HepG2 (cell line): Measurements from ENCODE around the gene JPH3. TPM values are rescaled to one million over a fixed set of nuclear protein-coding genes. Genes with fewer than 3 reads are reported as not detected.

Experiments used
- ATAC-seq: fragments of 200-7000 bp; cut with Tn5 transposase; 3 replicates; pipeline ENCODE4 v1.9.1; 2020; ENCODE audit warnings: mild to moderate bottlenecking, moderate library complexity
- BruUV-seq: library from RNA; stranded (reverse); fragments of 400-500 nt; replicated peaks from 2 replicates; lab custom pipeline; 2021; lab: Mats Ljungman, UMichigan
- CTCF ChIA-PET: fragments of 300-600 bp; formaldehyde crosslinking; extraction: SDS; loops from one replicate; lab custom pipeline; 2021; ENCODE audit warnings: low total read pairs, inconsistent platforms, low intra/inter-chr PET ratio; lab: Yijun Ruan, JAX
- POLR2A ChIA-PET: fragments of 350-600 bp; sonication (Branson Sonifier 250); formaldehyde crosslinking; loops from one replicate; lab custom pipeline; 2020; ENCODE audit warnings: antibody characterized with exemption, inconsistent platforms; lab: Yijun Ruan, JAX
- DNase-seq: peaks from one replicate; pipeline ENCODE4 v3.0.0-alpha.2; 2015; ENCODE audit warnings: low spot score
- FAIRE-seq: peaks from 3 replicates; lab custom pipeline; 2011; peaks lifted over from hg19 to GRCh38; lab: Jason Lieb, UNC
- H2AFZ ChIP-seq: one replicate; pipeline ENCODE4 v1.6.1; 2011; ENCODE audit warnings: low read length, inconsistent platforms
- H3K27ac ChIP-seq: fragments of 300-600 bp; 3 replicates; pipeline ENCODE4 v1.8.0; 2011; ENCODE audit warnings: mixed run types, mild to moderate bottlenecking, mixed read lengths, low read length, inconsistent platforms; ENCODE audit not compliant: insufficient read depth; ENCODE audit errors: extremely low read length
- H3K27me3 ChIP-seq, 2 experiments: fragments of 200-600 bp in 1 of 2; 2 replicates in 1 of 2; 3 replicates in 1 of 2; pipeline versions ENCODE4 v1.6.0 to v1.8.0; 2011; ENCODE audit warnings: low read length in 2 of 2, mild to moderate bottlenecking in 2 of 2, moderate library complexity in 2 of 2, inconsistent platforms in 1 of 2; ENCODE audit not compliant: insufficient read depth in 2 of 2, control insufficient read depth in 1 of 2
- H3K36me3 ChIP-seq, 2 experiments: fragments of 200-600 bp in 1 of 2; replicated peaks in 1 of 2; 2 replicates in 1 of 2; 3 replicates in 1 of 2; pipeline versions ENCODE4 v1.5.1 to v1.8.0; 2011; ENCODE audit warnings: low read length in 2 of 2, inconsistent platforms in 1 of 2; ENCODE audit not compliant: insufficient read depth in 2 of 2, control insufficient read depth in 1 of 2
- H3K4me1 ChIP-seq: 2 replicates; pipeline ENCODE4 v1.5.1; 2012; ENCODE audit warnings: low read length, inconsistent platforms; ENCODE audit not compliant: insufficient read depth
- H3K4me2 ChIP-seq: 2 replicates; pipeline ENCODE4 v1.6.0; 2011; ENCODE audit warnings: low read depth, low read length, inconsistent platforms
- H3K4me3 ChIP-seq, 3 experiments: fragments of 200-600 bp in 1 of 3; sonication (generic), shearing (Covaris generic) in 1 of 3; replicated peaks in 1 of 3; 2 replicates each; pipeline ENCODE4 v1.5.1; 2011 to 2016; ENCODE audit warnings: low read length in 3 of 3, inconsistent platforms in 2 of 3, low read depth in 2 of 3, mild to moderate bottlenecking in 2 of 3, control low read depth in 1 of 3, mixed read lengths in 1 of 3; ENCODE audit not compliant: insufficient read depth in 1 of 3
- H3K79me2 ChIP-seq: one replicate; pipeline ENCODE4 v1.6.1; 2011; ENCODE audit warnings: low read length, inconsistent platforms; ENCODE audit not compliant: insufficient read depth
- H3K9ac ChIP-seq: 2 replicates; pipeline ENCODE4 v1.6.0; 2011; ENCODE audit warnings: mild to moderate bottlenecking, low read depth, low read length, inconsistent platforms; ENCODE audit not compliant: insufficient read depth
- H3K9me3 ChIP-seq: 2 replicates; pipeline ENCODE4 v1.5.1; 2012; ENCODE audit warnings: mild to moderate bottlenecking, low read length
- H4K20me1 ChIP-seq: 2 replicates; pipeline ENCODE4 v1.6.0; 2011; ENCODE audit warnings: inconsistent platforms, mild to moderate bottlenecking, low read length, moderate library complexity; ENCODE audit not compliant: insufficient read depth
- AGO1 ChIP-seq: fragments of 200-400 bp; formaldehyde crosslinking; IDR thresholded peaks from 2 replicates; pipeline ENCODE4 v1.6.1; 2017; ENCODE audit warnings: mild to moderate bottlenecking, low read depth, low read length, moderate library complexity; ENCODE audit not compliant: poor library complexity, severe bottlenecking
- AKAP8 ChIP-seq: sonication (generic); formaldehyde crosslinking; IDR thresholded peaks from 2 replicates; pipeline ENCODE4 v1.5.1; 2020; ENCODE audit warnings: mild to moderate bottlenecking, missing genetic modification reagents
- CAMTA2 ChIP-seq: sonication (generic); formaldehyde crosslinking; IDR thresholded peaks from 2 replicates; pipeline ENCODE4 v1.4.0; 2020; ENCODE audit warnings: mild to moderate bottlenecking, missing genetic modification reagents, borderline replicate concordance
- GFI1 ChIP-seq: sonication (generic); formaldehyde crosslinking; IDR thresholded peaks from 2 replicates; pipeline ENCODE4 v1.5.0; 2020; ENCODE audit warnings: missing genetic modification reagents, mild to moderate bottlenecking, borderline replicate concordance
- KMT2B ChIP-seq: IDR thresholded peaks from 2 replicates; pipeline ENCODE4 v1.6.1; 2016; ENCODE audit warnings: missing genetic modification reagents, missing compliant biosample characterization
- MAZ ChIP-seq, 2 experiments: sonication (generic) in 1 of 2; formaldehyde crosslinking in 1 of 2; IDR thresholded peaks; 2 replicates each; pipeline versions ENCODE4 v1.5.0 to v1.6.1; 2012 to 2020; ENCODE audit warnings: low read depth in 2 of 2, mild to moderate bottlenecking in 2 of 2, borderline replicate concordance in 1 of 2, improper control_type of control experiment in 1 of 2, low read length in 1 of 2, missing genetic modification reagents in 1 of 2, moderate library complexity in 1 of 2
- MXI1 ChIP-seq: IDR thresholded peaks from 3 replicates; pipeline ENCODE4 v1.6.1; 2012; ENCODE audit warnings: low read depth, low read length, inconsistent platforms, borderline replicate concordance
- RORA ChIP-seq: sonication (generic); formaldehyde crosslinking; IDR thresholded peaks from 2 replicates; pipeline ENCODE4 v1.5.0; 2020; ENCODE audit warnings: mild to moderate bottlenecking, missing genetic modification reagents, moderate library complexity
- SCMH1 ChIP-seq: sonication (generic); formaldehyde crosslinking; IDR thresholded peaks from 2 replicates; pipeline ENCODE4 v1.9.0; 2021; ENCODE audit warnings: missing genetic modification reagents, mild to moderate bottlenecking, borderline replicate concordance
- SETDB1 ChIP-seq: sonication (generic); formaldehyde crosslinking; IDR thresholded peaks from 2 replicates; pipeline ENCODE4 v1.5.1; 2020; ENCODE audit warnings: missing genetic modification reagents, mild to moderate bottlenecking, borderline replicate concordance
- SRSF1 ChIP-seq: fragments of 200-400 bp; formaldehyde crosslinking; optimal IDR thresholded peaks from 2 replicates; pipeline ENCODE3; 2017; ENCODE audit warnings: mild to moderate bottlenecking, low read depth, low read length, moderate library complexity
- STAT5B ChIP-seq: sonication (generic); formaldehyde crosslinking; IDR thresholded peaks from 2 replicates; pipeline ENCODE4 v1.4.0; 2020; ENCODE audit warnings: missing genetic modification reagents
- TCF7 ChIP-seq: sonication (generic); IDR thresholded peaks from 2 replicates; pipeline ENCODE4 v1.6.1; 2016; ENCODE audit warnings: antibody characterized with exemption, low read depth
- ZNF431 ChIP-seq: sonication (generic); formaldehyde crosslinking; IDR thresholded peaks from 2 replicates; pipeline ENCODE4 v1.9.0; 2022; ENCODE audit warnings: missing genetic modification reagents, low read depth, mild to moderate bottlenecking, borderline replicate concordance
- ZNF891 ChIP-seq: sonication (generic); formaldehyde crosslinking; IDR thresholded peaks from 2 replicates; pipeline ENCODE4 v1.5.0; 2020; ENCODE audit warnings: mild to moderate bottlenecking, missing genetic modification reagents
- WGBS: methylation state at CpG from one replicate; pipeline ENCODE4 v1.1.6; 2017; ENCODE audit warnings: low lambda C conversion rate; 5-methylcytosine and 5-hydroxymethylcytosine counted together
- in situ Hi-C: cut with HindIII; loops from 2 replicates; pipeline ENCODE4 v1.10.0; 2017; ENCODE audit warnings: low pct_unique_long_range_greater_than_20kb; ENCODE audit not compliant: extremely low pct_ligation_motif_present
- intact Hi-C: fragments of 100-400 bp; cut with micrococcal nuclease; formaldehyde crosslinking; loops from one replicate; pipeline ENCODE4 v1.10.0; 2022; ENCODE audit not compliant: unreplicated experiment
- polyA plus RNA-seq, 8 experiments: library from polyadenylated mRNA; depleted of rRNA in 3 of 8; stranded (reverse) in 7 of 8; unstranded in 1 of 8; fragments of >200 nt; fragmentation: Illumina TruSeq in 4 of 8; extraction: Trizol in 4 of 8; gene quantifications; 2 replicates each; pipeline versions ENCODE4 v1.2.1 to v1.2.3, GENCODE V29; 2011 to 2016; ENCODE audit warnings: low read depth in 4 of 8, missing spikeins in 1 of 8, mixed read lengths in 1 of 8; ENCODE audit not compliant: insufficient read depth in 1 of 8
- total RNA-seq, 5 experiments: library from RNA; depleted of rRNA; stranded (reverse); fragments of >200 nt; fragmentation: Illumina TruSeq; extraction: Trizol; gene quantifications; 2 replicates each; pipeline ENCODE4 v1.2.3, GENCODE V29; 2016; ENCODE audit warnings: low read depth in 1 of 5

Gene JPH3
- total and polyA plus RNA-seq, 2 of the 13 experiments (the other 11 are each of a cell fraction or from before 2014, with no cell fraction given), result not detected

- POLR2A ChIA-PET, result no interaction called here
- no peaks in the 10 kb centered on the region for H3K4me1 ChIP-seq
- TF ChIP-seq CAMTA2 (CRISPR knock-in tag) (no peak), ZNF431 (CRISPR knock-in tag) (no peak), ZNF891 (CRISPR knock-in tag) (no peak), AKAP8 (CRISPR knock-in tag) (no peak), AGO1 (no peak), KMT2B (CRISPR knock-in tag) (no peak), SCMH1 (CRISPR knock-in tag) (no peak), SRSF1 (no peak), MXI1 (no peak), RORA (CRISPR knock-in tag) (no peak), SETDB1 (CRISPR knock-in tag) (no peak), TCF7 (no peak), STAT5B (CRISPR knock-in tag) (no peak), MAZ (IDR thresholded peaks at IDR 0.05; ENCODE audit: borderline replicate concordance, low read depth, low read length) (no peak), MAZ (CRISPR knock-in tag; IDR thresholded peaks at IDR 0.05; ENCODE audit: low read depth) (no peak), GFI1 (no peak)
- TF ChIP-seq, all 625 proteins: peak for 0
- Histone ChIP-seq H3K9ac (no peak overlapping the region), H3K9me3 (no peaks in the 10 kb centered on the region), H3K27ac (no peak overlapping the region), H3K36me3 (peaks cover 0 to 1% of the 10 kb centered on the region in 2 experiments; a peak in 2 of 5 replicates), H3K79me2 (no peaks in the 10 kb centered on the region), H4K20me1 (peaks cover 9% of the 10 kb centered on the region; the same call in 1 of the 2 replicates), H3K4me3 (no peak overlapping the region), H3K4me2 (no peak overlapping the region), H2AFZ (no peak overlapping the region), H3K27me3 (peaks cover 19 to 73% of the 10 kb centered on the region in 2 experiments)
- DNase-seq (no peak), FAIRE-seq (no peak), ATAC-seq (no peak)
- CTCF ChIA-PET, result no interaction called here
- no TSS peak for BruUV-seq
- intact Hi-C loops, result no loop called here
- in situ Hi-C loops, result no loop called here
- WGBS, result 43% methylated on average over 24 of the region's 46 CpGs
Observed at GRCh38 chr16:87689956-87690465, 87.7 kb downstream of the JPH3 start.
